Keratinocyte (primary cell): ENCODE data around the gene IGFBP3. TPM values are rescaled to one million over a fixed set of nuclear protein-coding genes. Genes with fewer than 3 reads are reported as not detected.

Experiments
- DNase-seq: peaks from one replicate; pipeline ENCODE4 v3.0.0-alpha.2; 2011; ENCODE audit warnings: low read depth, missing footprints, low spot score
- FAIRE-seq: peaks from 2 replicates; lab custom pipeline; 2011; peaks lifted over from hg19 to GRCh38; lab: Jason Lieb, UNC
- H2AFZ ChIP-seq: 2 replicates; pipeline ENCODE4 v1.6.0; 2012; ENCODE audit warnings: low read length, control low read depth, inconsistent platforms; ENCODE audit not compliant: control insufficient read depth
- H3K27ac ChIP-seq: 2 replicates; pipeline ENCODE4 v1.5.1; 2011; ENCODE audit warnings: low read length; ENCODE audit not compliant: control insufficient read depth, insufficient read depth
- H3K27me3 ChIP-seq: 3 replicates; pipeline ENCODE4 v1.6.0; 2011; ENCODE audit warnings: low read length; ENCODE audit not compliant: control insufficient read depth, insufficient read depth; ENCODE audit errors: extremely low read depth
- H3K36me3 ChIP-seq, 2 experiments: 2 replicates in 1 of 2; 3 replicates in 1 of 2; pipeline ENCODE4 v1.5.1; 2011; ENCODE audit warnings: low read length in 2 of 2, mild to moderate bottlenecking in 1 of 2; ENCODE audit not compliant: control insufficient read depth in 2 of 2, insufficient read depth in 2 of 2; ENCODE audit errors: extremely low read depth in 1 of 2
- H3K4me1 ChIP-seq: 3 replicates; pipeline ENCODE4 v1.5.1; 2011; ENCODE audit warnings: low read length; ENCODE audit not compliant: control insufficient read depth, insufficient read depth; ENCODE audit errors: extremely low read depth
- H3K4me2 ChIP-seq: 3 replicates; pipeline ENCODE4 v1.6.0; 2011; ENCODE audit warnings: low read depth, low read length; ENCODE audit not compliant: control insufficient read depth, insufficient read depth; ENCODE audit errors: extremely low read depth
- H3K4me3 ChIP-seq, 3 experiments: fragments of 200-600 bp in 1 of 3; sonication (generic) in 1 of 3; 2 replicates in 2 of 3; 3 replicates in 1 of 3; pipeline ENCODE4 v1.5.1; 2011 to 2016; ENCODE audit warnings: low read length in 3 of 3, mild to moderate bottlenecking in 3 of 3, control low read depth in 2 of 3, inconsistent platforms in 1 of 3, low read depth in 1 of 3, mixed read lengths in 1 of 3, mixed run types in 1 of 3, moderate library complexity in 1 of 3; ENCODE audit not compliant: control insufficient read depth in 2 of 3, insufficient read depth in 2 of 3; ENCODE audit errors: extremely low read depth in 1 of 3
- H3K79me2 ChIP-seq: 2 replicates; pipeline ENCODE4 v1.6.0; 2012; ENCODE audit warnings: low read length; ENCODE audit not compliant: control insufficient read depth, insufficient read depth
- H3K9ac ChIP-seq: 3 replicates; pipeline ENCODE4 v1.6.0; 2011; ENCODE audit warnings: low read length; ENCODE audit not compliant: control insufficient read depth, insufficient read depth; ENCODE audit errors: extremely low read depth
- H3K9me1 ChIP-seq: 3 replicates; pipeline ENCODE4 v1.6.0; 2011; ENCODE audit warnings: low read length; ENCODE audit not compliant: control insufficient read depth, insufficient read depth; ENCODE audit errors: extremely low read depth
- H3K9me3 ChIP-seq: 2 replicates; pipeline ENCODE4 v1.5.1; 2012; ENCODE audit warnings: low read depth, low read length; ENCODE audit not compliant: control insufficient read depth
- H4K20me1 ChIP-seq: 3 replicates; pipeline ENCODE4 v1.6.0; 2011; ENCODE audit warnings: low read length; ENCODE audit not compliant: control insufficient read depth, insufficient read depth; ENCODE audit errors: extremely low read depth
- EZH2 ChIP-seq: IDR thresholded peaks from one replicate; pipeline ENCODE4 v1.6.1; 2012; ENCODE audit warnings: inconsistent platforms, mild to moderate bottlenecking, low read length, moderate library complexity
- dilution Hi-C: fragments of 300-500 bp; cut with MboI; formaldehyde crosslinking; loops from one replicate; pipeline ENCODE4 v1.7.0; 2020; ENCODE audit warnings: low sequenced_read_pairs; ENCODE audit not compliant: extremely low pct_ligation_motif_present
- polyA plus RNA-seq, 5 experiments: library from polyadenylated mRNA; depleted of rRNA in 3 of 5; stranded (reverse) in 3 of 5; stranded (forward) in 1 of 5; unstranded in 1 of 5; fragments of >200 nt; gene quantifications; 1 replicate in 1 of 5; 2 replicates in 3 of 5; 3 replicates in 1 of 5; pipeline versions ENCODE4 v1.2.1 to v1.2.3, GENCODE V29; 2011 to 2012; ENCODE audit warnings: missing spikeins in 2 of 5, low read depth in 1 of 5, low replicate concordance in 1 of 5
- TF ChIP-seq, protein P1 (sequence below), 3 experiments: IDR thresholded peaks in 1 of 3; conservative IDR thresholded peaks in 1 of 3; optimal IDR thresholded peaks in 1 of 3; 2 replicates in 2 of 3; 3 replicates in 1 of 3; pipeline versions ENCODE3 to v1.5.1; 2011; ENCODE audit warnings: low read length in 3 of 3, mild to moderate bottlenecking in 3 of 3, moderate library complexity in 2 of 3, control low read depth in 1 of 3, inconsistent platforms in 1 of 3; ENCODE audit not compliant: insufficient read depth in 2 of 3; ENCODE audit errors: extremely low read depth in 1 of 3

IGFBP3 gene
- polyA plus RNA-seq, 1 donor (not counting 4 experiments of a cell fraction or from before 2014, with no cell fraction given), result 14.0 TPM

DNA sequence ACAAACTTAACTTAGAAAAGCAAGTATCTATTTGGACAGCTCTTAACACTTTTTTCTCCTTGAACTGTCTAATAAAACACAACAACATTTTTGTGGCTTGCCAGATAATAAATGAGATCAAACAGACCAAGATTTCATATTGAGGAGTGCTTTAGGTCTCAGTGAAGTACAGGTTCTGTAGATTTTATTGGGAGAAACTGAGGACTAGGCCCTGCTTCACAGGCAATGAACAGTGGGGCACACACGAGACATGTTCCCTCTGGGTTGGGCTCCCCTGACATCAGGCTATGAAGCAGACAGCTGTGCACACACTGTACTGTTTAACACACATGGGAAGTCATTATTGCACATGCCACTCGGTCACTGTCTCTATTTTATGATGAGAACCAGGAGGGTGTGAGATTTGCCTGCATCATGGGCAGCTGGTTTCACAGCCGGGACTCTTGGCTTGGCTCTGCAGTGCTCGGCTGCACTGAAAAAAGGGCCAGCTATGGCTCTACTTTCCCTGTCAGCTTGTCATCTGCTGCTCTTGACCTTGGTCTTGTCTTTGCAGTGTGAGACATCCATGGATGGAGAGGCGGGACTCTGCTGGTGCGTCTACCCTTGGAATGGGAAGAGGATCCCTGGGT, 28.6 kb downstream of the IGFBP3 start:
- TF ChIP-seq, protein P1, sequence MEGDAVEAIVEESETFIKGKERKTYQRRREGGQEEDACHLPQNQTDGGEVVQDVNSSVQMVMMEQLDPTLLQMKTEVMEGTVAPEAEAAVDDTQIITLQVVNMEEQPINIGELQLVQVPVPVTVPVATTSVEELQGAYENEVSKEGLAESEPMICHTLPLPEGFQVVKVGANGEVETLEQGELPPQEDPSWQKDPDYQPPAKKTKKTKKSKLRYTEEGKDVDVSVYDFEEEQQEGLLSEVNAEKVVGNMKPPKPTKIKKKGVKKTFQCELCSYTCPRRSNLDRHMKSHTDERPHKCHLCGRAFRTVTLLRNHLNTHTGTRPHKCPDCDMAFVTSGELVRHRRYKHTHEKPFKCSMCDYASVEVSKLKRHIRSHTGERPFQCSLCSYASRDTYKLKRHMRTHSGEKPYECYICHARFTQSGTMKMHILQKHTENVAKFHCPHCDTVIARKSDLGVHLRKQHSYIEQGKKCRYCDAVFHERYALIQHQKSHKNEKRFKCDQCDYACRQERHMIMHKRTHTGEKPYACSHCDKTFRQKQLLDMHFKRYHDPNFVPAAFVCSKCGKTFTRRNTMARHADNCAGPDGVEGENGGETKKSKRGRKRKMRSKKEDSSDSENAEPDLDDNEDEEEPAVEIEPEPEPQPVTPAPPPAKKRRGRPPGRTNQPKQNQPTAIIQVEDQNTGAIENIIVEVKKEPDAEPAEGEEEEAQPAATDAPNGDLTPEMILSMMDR (optimal IDR thresholded peaks at IDR 0.05 in 1 of 3, IDR thresholded peaks at IDR 0.05 in 1 of 3, conservative IDR thresholded peaks at IDR 0.05 in 1 of 3; ENCODE audit: extremely low read depth in 1 of 3, insufficient read depth in 2 of 3, low read length in 3 of 3), result no peak
- TF ChIP-seq EZH2, result no peak
- no peak for DNase-seq

DNA sequence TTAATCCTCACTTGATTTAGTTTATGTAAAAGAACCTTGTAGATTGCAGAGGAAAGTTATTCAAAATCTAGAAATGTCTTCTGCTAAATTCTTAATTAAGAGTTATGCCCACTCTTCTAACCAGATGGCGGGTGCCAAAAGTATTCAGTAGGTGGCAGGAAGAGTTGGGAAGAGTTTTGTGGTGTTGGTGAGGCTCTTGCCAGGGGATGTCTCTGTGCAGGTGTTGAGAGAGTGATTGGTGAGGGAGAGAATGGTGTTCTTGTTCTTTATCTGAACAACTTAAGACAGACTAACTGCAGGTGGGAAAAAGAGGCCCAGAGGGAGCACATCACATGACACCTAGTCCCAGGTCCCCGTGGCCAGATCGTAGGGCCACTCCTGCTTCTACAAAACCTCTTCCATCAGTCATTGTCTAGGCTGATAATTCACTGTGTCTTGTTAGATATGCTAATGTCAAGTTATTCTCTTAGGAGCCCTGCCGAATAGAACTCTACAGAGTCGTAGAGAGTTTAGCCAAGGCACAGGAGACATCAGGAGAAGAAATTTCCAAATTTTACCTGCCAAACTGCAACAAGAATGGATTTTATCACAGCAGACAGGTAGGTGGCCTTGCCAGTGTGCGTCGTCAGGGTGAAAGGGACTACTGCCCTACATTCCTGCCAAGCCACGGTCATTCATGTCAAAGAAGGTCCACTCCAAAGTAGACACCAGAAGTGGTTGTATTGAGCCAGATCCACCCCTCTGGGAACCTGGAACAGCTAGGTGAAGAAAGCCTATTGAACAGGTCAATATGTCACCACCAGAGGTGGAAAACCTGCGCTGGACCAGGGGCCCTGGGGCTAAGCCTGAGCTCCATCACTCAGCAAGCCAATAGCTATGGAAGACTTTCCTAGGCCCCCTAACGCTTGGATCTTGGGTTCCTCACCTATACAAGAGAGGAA, 29.3 kb downstream of the IGFBP3 start:
- FAIRE-seq (no peak), DNase-seq (no peak)
- H3K4me1 ChIP-seq, result peaks cover 5% of the 10 kb centered on the region
- H3K27ac ChIP-seq, result no peak overlapping the region
- H3K36me3 ChIP-seq, result no peaks in the 10 kb centered on the region
- H4K20me1 ChIP-seq, result no peaks in the 10 kb centered on the region
- no peak overlapping the region for H3K9ac ChIP-seq
- H3K9me3 ChIP-seq, result no peaks in the 10 kb centered on the region
- TF ChIP-seq EZH2, result no peak
- TF ChIP-seq, protein P1 (optimal IDR thresholded peaks at IDR 0.05 in 1 of 3, IDR thresholded peaks at IDR 0.05 in 1 of 3, conservative IDR thresholded peaks at IDR 0.05 in 1 of 3; ENCODE audit: extremely low read depth in 1 of 3, insufficient read depth in 2 of 3, low read length in 3 of 3), result no peak
- no peak overlapping the region for H3K4me3 ChIP-seq
- H3K79me2 ChIP-seq, result no peaks in the 10 kb centered on the region
- no peaks in the 10 kb centered on the region for H3K9me1 ChIP-seq
- H2AFZ ChIP-seq, result no peak overlapping the region
- peaks cover 33% of the 10 kb centered on the region for H3K27me3 ChIP-seq
- dilution Hi-C loops, result no loop called here
- no peak overlapping the region for H3K4me2 ChIP-seq

More for the DNA sequence above, 28.6 kb downstream of the IGFBP3 start:
- Histone ChIP-seq H4K20me1 (no peaks in the 10 kb centered on the region), H3K9ac (no peak overlapping the region), H3K27me3 (peaks cover 33% of the 10 kb centered on the region), H3K36me3 (no peaks in the 10 kb centered on the region), H3K4me2 (no peak overlapping the region), H3K27ac (no peak overlapping the region), H3K9me3 (no peaks in the 10 kb centered on the region), H2AFZ (no peak overlapping the region), H3K9me1 (no peaks in the 10 kb centered on the region), H3K79me2 (no peaks in the 10 kb centered on the region), H3K4me3 (no peak overlapping the region), H3K4me1 (peaks cover 5% of the 10 kb centered on the region)
- dilution Hi-C loops, result no loop called here
- FAIRE-seq, result no peak
